Left ventricle myocardium inferior (tissue), 1 donor: Measurements from ENCODE around the gene FAM229A. TPM values are rescaled to one million over a fixed set of nuclear protein-coding genes. Genes with fewer than 3 reads are reported as not detected.

Source experiments
- DNase-seq: peaks from one replicate; pipeline ENCODE4 v3.0.0-alpha.2; 2020
- H3K27ac ChIP-seq: fragments of 200-600 bp; replicated peaks from 2 replicates; pipeline ENCODE4 v1.8.0; 2021
- H3K27me3 ChIP-seq: fragments of 200-600 bp; 2 replicates; pipeline ENCODE4 v1.8.0; 2021; ENCODE audit warnings: low read depth
- H3K36me3 ChIP-seq: fragments of 200-600 bp; 2 replicates; pipeline ENCODE4 v1.8.0; 2021
- H3K4me1 ChIP-seq: fragments of 200-600 bp; 2 replicates; pipeline ENCODE4 v1.8.0; 2021
- H3K4me3 ChIP-seq: fragments of 200-600 bp; 2 replicates; pipeline ENCODE4 v1.8.0; 2021; ENCODE audit warnings: mild to moderate bottlenecking, moderate library complexity
- H3K9me3 ChIP-seq: fragments of 200-600 bp; replicated peaks from 2 replicates; pipeline ENCODE4 v1.8.0; 2021
- CTCF ChIP-seq: fragments of 200-600 bp; IDR thresholded peaks from 2 replicates; pipeline ENCODE4 v1.8.0; 2021; ENCODE audit warnings: antibody characterized with exemption, mild to moderate bottlenecking, borderline replicate concordance
- intact Hi-C: fragments of 100-400 bp; cut with micrococcal nuclease; formaldehyde crosslinking; loops from one replicate; pipeline ENCODE4 v1.11.0; 2022
- total RNA-seq: library from RNA; stranded (reverse); fragmentation: NEBNext Ultra II Directional; extraction: Animal tissue kit (Norgen Biotek cat#: 25700); gene quantifications from one replicate; pipeline ENCODE4 v1.2.1, GENCODE V29; 2021
- donor health status: DM: no; HTN: yes; CAD: no; lungs with severe emphysema.

Gene FAM229A
- total RNA-seq, 1 donor from 2014 or later, result 2.1 TPM

- intact Hi-C loops, result no loop called here
- Histone ChIP-seq H3K27ac (peak overlapping the region; percentile 79), H3K4me1 (peaks cover 59% of the 10 kb centered on the region), H3K36me3 (peaks cover 5% of the 10 kb centered on the region), H3K4me3 (no peak overlapping the region), H3K9me3 (no peaks in the 10 kb centered on the region), H3K27me3 (no peaks in the 10 kb centered on the region)
- DNase-seq, result no peak
- no peak for TF ChIP-seq CTCF
Measured at GRCh38 chr1:32337855-32338636, 24.2 kb downstream of the FAM229A start.

- no peak for TF ChIP-seq CTCF
- peak overlapping the region; percentile 73 for H3K4me3 ChIP-seq
- H3K4me1 ChIP-seq, result peaks cover 59% of the 10 kb centered on the region
- peaks cover 14% of the 10 kb centered on the region for H3K36me3 ChIP-seq
- intact Hi-C loops, result no loop called here
- H3K9me3 ChIP-seq, result no peaks in the 10 kb centered on the region
- DNase-seq, result peak; percentile 49
- peak overlapping the region; percentile 79 for H3K27ac ChIP-seq
- no peaks in the 10 kb centered on the region for H3K27me3 ChIP-seq
Measured at GRCh38 chr1:32336963-32337675, 25.2 kb downstream of the FAM229A start.

- H3K27ac ChIP-seq, result peak overlapping the region; percentile 79
- peak overlapping the region; percentile 73 for H3K4me3 ChIP-seq
- intact Hi-C loops, result no loop called here
- no peaks in the 10 kb centered on the region for H3K27me3 ChIP-seq
- H3K4me1 ChIP-seq, result peaks cover 55% of the 10 kb centered on the region
- DNase-seq, result no peak
- H3K9me3 ChIP-seq, result no peaks in the 10 kb centered on the region
- H3K36me3 ChIP-seq, result peaks cover 20% of the 10 kb centered on the region
- no peak for TF ChIP-seq CTCF
Measured at GRCh38 chr1:32336591-32336932, 25.7 kb downstream of the FAM229A start.

- Histone ChIP-seq H3K4me3 (peak within 1 kb of the TSS; percentile 73), H3K27ac (peak within 1 kb of the TSS; percentile 79), H3K27me3 (no peaks in the 10 kb centered on the region), H3K9me3 (no peaks in the 10 kb centered on the region), H3K36me3 (peaks cover 26% of the 10 kb centered on the region), H3K4me1 (peaks cover 50% of the 10 kb centered on the region)
- no peak for TF ChIP-seq CTCF
- intact Hi-C loops, result no loop called here
- DNase-seq, result peak; percentile 88
Measured at GRCh38 chr1:32335790-32336590, 26.3 kb downstream of the FAM229A start, which contains the start of gene MARCKSL1. Gene MARCKSL1, minus strand, starts transcription at chr1:32336233. Its CDS starts 200 bp downstream, at chr1:32336033.

GRCh38 chr1:32335535-32335789 lies 26.8 kb downstream of the FAM229A start:
- Histone ChIP-seq H3K36me3 (peaks cover 31% of the 10 kb centered on the region), H3K27me3 (no peaks in the 10 kb centered on the region), H3K4me1 (peaks cover 50% of the 10 kb centered on the region), H3K9me3 (no peaks in the 10 kb centered on the region), H3K27ac (peak overlapping the region; percentile 79), H3K4me3 (peak overlapping the region; percentile 73)
- intact Hi-C loops, result no loop called here
- TF ChIP-seq CTCF, result no peak
- DNase-seq, result no peak
